Activated CD8-positive, alpha-beta T cell treated with anti-CD3 and anti-CD28 coated beads for 36 hours (primary cell): ENCODE data around the gene ITGBL1. TPM values are rescaled to one million over a fixed set of nuclear protein-coding genes. Genes with fewer than 3 reads are reported as not detected.

ENCODE experiments used
- ATAC-seq: fragments of 200-7000 bp; cut with Tn5 transposase; one replicate; pipeline ENCODE4 v1.10.0; 2021; ENCODE audit warnings: mild to moderate bottlenecking, moderate library complexity
- CTCF ChIA-PET: fragments of 350-600 bp; sonication (Branson Sonifier 250); formaldehyde crosslinking; loops from one replicate; lab custom pipeline; 2021; ENCODE audit warnings: antibody characterized with exemption; lab: Charles Lee
- POLR2A ChIA-PET: fragments of 350-600 bp; sonication (Branson Sonifier 250); formaldehyde crosslinking; loops from one replicate; lab custom pipeline; 2021; ENCODE audit warnings: antibody characterized with exemption; lab: Charles Lee
- DNase-seq: peaks from one replicate; pipeline ENCODE4 v3.0.0-alpha.2; 2020
- H3K27ac Mint-ChIP-seq: one replicate; pipeline ENCODE4 v1.8.0; 2021; ENCODE audit warnings: mild to moderate bottlenecking, mixed read lengths
- H3K27me3 Mint-ChIP-seq: one replicate; pipeline ENCODE4 v1.8.0; 2021; ENCODE audit warnings: mixed read lengths
- H3K36me3 Mint-ChIP-seq: one replicate; pipeline ENCODE4 v1.8.0; 2021; ENCODE audit warnings: low read depth, mixed read lengths
- H3K4me1 Mint-ChIP-seq: one replicate; pipeline ENCODE4 v1.8.0; 2021; ENCODE audit warnings: low read depth, mixed read lengths
- H3K4me3 Mint-ChIP-seq: one replicate; pipeline ENCODE4 v1.8.0; 2021; ENCODE audit warnings: mild to moderate bottlenecking, moderate library complexity, mixed read lengths
- H3K9me3 Mint-ChIP-seq: one replicate; pipeline ENCODE4 v1.8.0; 2021; ENCODE audit warnings: mixed read lengths
- CTCF ChIP-seq: fragments of 200-600 bp; IDR thresholded peaks from one replicate; pipeline ENCODE4 v1.8.0; 2022; ENCODE audit warnings: antibody characterized with exemption, mild to moderate bottlenecking
- intact Hi-C: fragments of 100-400 bp; cut with micrococcal nuclease; formaldehyde crosslinking; loops from one replicate; pipeline ENCODE4 v1.10.0; 2022
- total RNA-seq, 2 experiments: library from RNA; stranded (reverse); gene quantifications; one replicate each; pipeline ENCODE4 v1.2.3, GENCODE V29; 2021

ITGBL1 gene
- total RNA-seq, 2 experiments from 2014 or later, result not detected

DNA sequence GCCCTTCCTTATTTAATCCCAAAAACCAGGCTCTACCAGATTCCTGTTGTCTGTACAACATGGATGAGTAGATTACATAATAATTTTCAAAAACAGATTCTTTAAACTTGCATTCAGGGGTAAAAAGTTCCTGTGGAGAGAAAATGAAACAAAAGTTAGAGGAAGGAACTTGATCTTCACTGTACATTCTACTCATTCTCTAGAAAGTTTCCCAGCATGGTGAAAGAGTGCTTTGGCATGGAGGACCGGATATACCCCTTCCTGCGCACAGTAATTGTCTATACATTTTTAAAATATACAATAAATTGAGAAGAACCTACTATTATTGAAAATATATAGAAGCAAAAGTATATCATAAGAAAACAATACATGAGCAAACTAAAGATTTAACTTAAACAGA is 274.2 kb downstream of the ITGBL1 start:
- POLR2A ChIA-PET, result no interaction called here
- ATAC-seq, result no peak
- no peaks in the 10 kb centered on the region for H3K9me3 Mint-ChIP-seq

GRCh38 chr13:101727118-101727517 is 274.6 kb downstream of the ITGBL1 start:
- ChIA-PET POLR2A (no interaction called here), CTCF (no interaction called here)
- ATAC-seq, result no peak
- Mint-ChIP-seq H3K27ac (no peak overlapping the region), H3K27me3 (no peaks in the 10 kb centered on the region), H3K4me3 (no peak overlapping the region), H3K4me1 (no peaks in the 10 kb centered on the region), H3K36me3 (no peaks in the 10 kb centered on the region), H3K9me3 (no peaks in the 10 kb centered on the region)
- intact Hi-C loops, result no loop called here
- TF ChIP-seq CTCF, result no peak
- no peak for DNase-seq

More for the DNA sequence above, 274.2 kb downstream of the ITGBL1 start:
- no peaks in the 10 kb centered on the region for H3K4me1 Mint-ChIP-seq
- DNase-seq, result no peak
- CTCF ChIA-PET, result no interaction called here
- no peak overlapping the region for H3K27ac Mint-ChIP-seq
- TF ChIP-seq CTCF, result no peak
- no peak overlapping the region for H3K4me3 Mint-ChIP-seq
- intact Hi-C loops, result no loop called here
- H3K36me3 Mint-ChIP-seq, result no peaks in the 10 kb centered on the region
- H3K27me3 Mint-ChIP-seq, result no peaks in the 10 kb centered on the region

DNA sequence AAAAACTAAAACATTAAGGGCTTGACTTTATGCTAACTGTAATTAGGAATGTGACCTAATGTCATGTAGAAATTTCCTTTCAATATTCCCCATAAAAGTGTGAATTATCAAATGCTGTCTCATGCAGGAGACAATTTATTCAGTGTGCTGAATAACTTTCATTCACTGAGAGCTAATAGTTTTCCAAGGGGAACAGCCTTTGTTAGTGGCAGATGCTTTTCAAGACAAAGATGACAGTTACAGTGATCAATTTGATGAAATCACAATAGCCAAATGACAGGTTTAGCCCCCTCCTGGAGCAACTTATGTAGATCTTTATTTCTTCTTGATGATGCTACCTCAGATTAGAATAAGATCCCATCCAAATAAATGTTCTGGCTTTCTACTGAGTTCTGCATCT is 275.5 kb downstream of the ITGBL1 start:
- DNase-seq (no peak), ATAC-seq (no peak)
- H3K4me3 Mint-ChIP-seq, result no peak overlapping the region
- no peaks in the 10 kb centered on the region for H3K27me3 Mint-ChIP-seq
- POLR2A ChIA-PET, result no interaction called here
- H3K36me3 Mint-ChIP-seq, result no peaks in the 10 kb centered on the region
- CTCF ChIA-PET, result no interaction called here
- no peak overlapping the region for H3K27ac Mint-ChIP-seq
- intact Hi-C loops, result no loop called here
- H3K9me3 Mint-ChIP-seq, result no peaks in the 10 kb centered on the region
- no peak for TF ChIP-seq CTCF
- H3K4me1 Mint-ChIP-seq, result no peaks in the 10 kb centered on the region

DNA sequence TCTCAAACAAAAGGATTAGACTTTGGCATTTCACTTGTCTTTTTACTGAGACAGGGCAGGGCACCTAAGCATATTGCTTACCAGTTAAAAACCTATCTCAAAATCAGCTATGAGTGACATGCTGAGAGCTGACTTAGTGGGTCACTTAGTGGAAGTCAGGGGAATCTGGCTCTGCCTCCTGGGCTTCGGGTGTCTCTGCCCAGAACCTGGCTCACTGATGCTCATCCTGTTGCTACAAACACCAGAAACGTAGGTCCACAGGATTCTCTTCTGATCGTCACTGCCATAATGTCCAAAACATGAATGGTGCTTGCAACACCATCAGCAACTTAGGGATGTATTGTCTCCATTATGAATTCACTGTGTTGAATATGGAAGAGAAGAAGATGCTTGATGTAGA is 276.1 kb downstream of the ITGBL1 start:
- intact Hi-C loops, result no loop called here
- ChIA-PET CTCF (no interaction called here), POLR2A (no interaction called here)
- Mint-ChIP-seq H3K27ac (no peak overlapping the region), H3K4me1 (no peaks in the 10 kb centered on the region), H3K27me3 (no peaks in the 10 kb centered on the region), H3K36me3 (no peaks in the 10 kb centered on the region), H3K9me3 (no peaks in the 10 kb centered on the region), H3K4me3 (no peak overlapping the region)
- DNase-seq (no peak), ATAC-seq (no peak)
- no peak for TF ChIP-seq CTCF

- Mint-ChIP-seq H3K4me1 (no peaks in the 10 kb centered on the region), H3K36me3 (no peaks in the 10 kb centered on the region), H3K9me3 (no peaks in the 10 kb centered on the region), H3K27ac (no peak overlapping the region), H3K4me3 (no peak overlapping the region), H3K27me3 (no peaks in the 10 kb centered on the region)
- POLR2A ChIA-PET, result no interaction called here
- DNase-seq (no peak), ATAC-seq (no peak)
- intact Hi-C loops, result no loop called here
- no peak for TF ChIP-seq CTCF
- CTCF ChIA-PET, result no interaction called here
Observed at GRCh38 chr13:101730420-101731000, 278.0 kb downstream of the ITGBL1 start.
